Activated CD4-positive, alpha-beta T cell treated with anti-CD3 and anti-CD28 coated beads, Interleukin-2, amount 50 U/mL, for 4 hours (primary cell): ENCODE results near the gene UGT1A8.

ENCODE experiments used
- DNase-seq, 2 experiments: peaks; one replicate each; pipeline ENCODE4 v3.0.0-alpha.2; 2020

Gene UGT1A8

DNA sequence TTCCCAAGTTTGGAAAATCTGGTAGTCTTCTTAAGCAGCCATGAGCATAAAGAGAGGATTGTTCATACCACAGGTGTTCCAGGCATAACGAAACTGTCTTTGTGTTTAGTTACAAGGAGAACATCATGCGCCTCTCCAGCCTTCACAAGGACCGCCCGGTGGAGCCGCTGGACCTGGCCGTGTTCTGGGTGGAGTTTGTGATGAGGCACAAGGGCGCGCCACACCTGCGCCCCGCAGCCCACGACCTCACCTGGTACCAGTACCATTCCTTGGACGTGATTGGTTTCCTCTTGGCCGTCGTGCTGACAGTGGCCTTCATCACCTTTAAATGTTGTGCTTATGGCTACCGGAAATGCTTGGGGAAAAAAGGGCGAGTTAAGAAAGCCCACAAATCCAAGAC is 154.7 kb downstream of the UGT1A8 start:
- no peak for DNase-seq

DNA sequence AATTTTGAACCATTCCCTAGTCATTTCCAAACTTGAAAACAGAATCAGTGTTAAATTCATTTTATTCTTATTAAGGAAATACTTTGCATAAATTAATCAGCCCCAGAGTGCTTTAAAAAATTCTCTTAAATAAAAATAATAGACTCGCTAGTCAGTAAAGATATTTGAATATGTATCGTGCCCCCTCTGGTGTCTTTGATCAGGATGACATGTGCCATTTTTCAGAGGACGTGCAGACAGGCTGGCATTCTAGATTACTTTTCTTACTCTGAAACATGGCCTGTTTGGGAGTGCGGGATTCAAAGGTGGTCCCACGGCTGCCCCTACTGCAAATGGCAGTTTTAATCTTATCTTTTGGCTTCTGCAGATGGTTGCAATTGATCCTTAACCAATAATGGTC is 155.2 kb downstream of the UGT1A8 start:
- DNase-seq = no peak

DNA sequence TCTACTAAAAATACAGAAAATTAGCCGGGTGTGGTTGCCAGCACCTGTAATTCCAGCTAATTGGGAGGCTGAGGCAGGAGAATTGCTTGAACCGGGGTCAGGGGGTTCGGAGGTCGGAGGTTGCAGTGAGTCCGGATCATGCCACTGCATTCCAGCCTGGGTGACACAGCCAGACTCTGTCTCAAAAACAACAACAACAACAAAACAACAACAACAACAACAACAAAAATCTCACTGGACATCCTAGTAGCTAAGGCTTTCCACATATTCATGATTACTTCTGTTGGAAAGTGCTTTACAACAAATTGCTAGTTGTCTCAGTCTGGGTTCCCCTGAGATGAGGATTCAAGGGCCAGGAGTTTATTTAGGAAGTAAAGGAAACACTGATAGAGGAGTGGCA is 156.4 kb downstream of the UGT1A8 start:
- DNase-seq = no peak

DNA sequence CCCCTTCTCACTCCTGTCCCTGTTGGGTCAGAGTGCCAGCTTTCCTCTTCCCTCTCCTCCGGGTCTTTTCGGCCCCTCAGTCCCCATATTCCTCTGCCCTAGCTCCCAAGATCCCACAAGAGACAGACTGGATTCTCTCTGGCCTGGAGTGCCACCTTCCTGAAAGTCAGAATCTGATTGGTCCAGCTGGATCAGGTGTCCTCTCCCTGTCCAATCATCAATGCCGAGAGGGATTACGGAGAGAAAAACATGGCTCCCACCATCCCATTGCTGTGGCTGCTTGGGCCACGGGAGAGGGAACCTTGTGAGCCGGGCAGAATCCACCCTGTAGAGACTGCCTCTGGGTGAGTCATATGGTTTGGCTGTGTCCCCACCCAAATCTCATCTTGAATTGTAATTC is 158.0 kb downstream of the UGT1A8 start:
- no peak for DNase-seq

DNA sequence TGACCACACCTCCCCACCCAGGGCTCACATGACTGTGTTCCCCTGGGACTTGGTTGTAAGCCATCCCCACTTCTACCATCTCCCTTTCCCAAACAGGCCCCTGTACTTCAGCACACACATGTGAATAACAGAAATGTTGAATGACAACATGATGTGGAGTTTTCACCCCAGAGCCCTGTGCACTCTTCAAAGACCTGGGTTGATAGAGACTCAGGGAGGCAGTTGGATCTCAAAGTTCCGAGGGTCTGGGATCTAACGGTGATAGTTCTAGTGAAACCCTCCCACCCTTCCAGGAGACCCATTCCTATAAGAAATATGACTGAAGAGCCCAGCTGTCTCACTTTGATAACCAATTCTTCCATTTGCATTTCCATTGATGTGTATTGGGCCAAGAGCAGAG is 160.6 kb downstream of the UGT1A8 start, which contains the start of gene MROH2A:
MROH2A (plus strand) TSS at position 301 of the 400 bp plus-strand sequence. CDS start 1,029 bp downstream, outside the sequence.
- no peak for DNase-seq

DNA sequence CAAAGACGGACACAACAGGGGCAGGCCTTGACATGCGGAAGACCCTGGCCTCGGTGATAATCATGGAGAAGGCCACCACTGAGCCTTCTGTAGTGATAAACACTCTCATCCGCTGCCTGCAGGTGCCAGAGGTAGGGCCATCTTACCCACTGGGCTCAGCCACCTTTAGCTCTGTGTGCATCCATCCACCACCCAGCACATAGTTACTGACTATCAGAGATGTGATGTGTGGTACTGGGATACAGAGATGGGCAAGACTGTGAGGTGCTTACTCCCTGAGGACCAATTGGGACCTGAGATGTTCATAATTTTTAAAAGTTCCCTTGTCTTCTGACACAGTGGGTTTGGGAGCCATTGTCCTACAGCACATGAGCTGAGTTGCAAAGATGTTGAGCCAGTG is 162.3 kb downstream of the UGT1A8 start:
- DNase-seq = no peak

DNA sequence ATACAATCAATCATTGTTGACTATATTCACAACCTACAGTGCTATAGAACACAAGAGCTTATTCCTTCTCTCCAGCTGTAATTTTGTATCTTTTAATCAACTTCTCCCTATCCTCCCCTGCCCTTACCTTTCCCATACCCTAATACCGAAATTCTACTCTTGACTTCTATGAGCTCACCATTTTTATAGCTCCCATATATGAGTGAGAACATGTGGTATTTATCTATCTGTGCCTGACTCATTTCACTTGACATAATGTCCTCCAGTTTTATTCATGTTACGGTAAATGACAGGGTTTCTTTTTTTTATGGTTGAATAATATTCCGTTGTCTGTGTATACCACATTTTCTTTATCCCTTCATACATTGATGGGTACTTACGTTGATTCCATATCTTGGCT is 163.3 kb downstream of the UGT1A8 start:
- DNase-seq = no peak

DNA sequence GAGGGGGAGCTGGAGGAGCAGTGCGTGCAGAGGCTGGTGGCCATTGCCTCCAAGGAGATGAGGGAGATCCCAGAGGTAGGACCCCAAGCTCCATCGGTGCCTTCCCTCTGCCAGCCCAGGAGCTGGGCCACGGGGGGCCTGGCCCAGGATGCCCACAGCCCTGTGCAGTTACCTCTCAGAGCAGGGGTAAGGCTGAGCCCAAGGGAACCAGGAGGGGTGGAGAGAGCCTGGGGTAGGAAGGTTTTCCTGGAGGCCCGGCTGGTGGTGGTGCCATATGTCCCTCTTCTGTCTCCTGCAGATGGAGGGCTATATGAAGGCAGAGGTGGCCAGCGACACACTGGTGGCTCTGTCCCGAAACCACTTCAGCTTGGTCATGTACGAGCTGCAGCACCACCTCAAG is 172.1 kb downstream of the UGT1A8 start:
- no peak for DNase-seq

DNA sequence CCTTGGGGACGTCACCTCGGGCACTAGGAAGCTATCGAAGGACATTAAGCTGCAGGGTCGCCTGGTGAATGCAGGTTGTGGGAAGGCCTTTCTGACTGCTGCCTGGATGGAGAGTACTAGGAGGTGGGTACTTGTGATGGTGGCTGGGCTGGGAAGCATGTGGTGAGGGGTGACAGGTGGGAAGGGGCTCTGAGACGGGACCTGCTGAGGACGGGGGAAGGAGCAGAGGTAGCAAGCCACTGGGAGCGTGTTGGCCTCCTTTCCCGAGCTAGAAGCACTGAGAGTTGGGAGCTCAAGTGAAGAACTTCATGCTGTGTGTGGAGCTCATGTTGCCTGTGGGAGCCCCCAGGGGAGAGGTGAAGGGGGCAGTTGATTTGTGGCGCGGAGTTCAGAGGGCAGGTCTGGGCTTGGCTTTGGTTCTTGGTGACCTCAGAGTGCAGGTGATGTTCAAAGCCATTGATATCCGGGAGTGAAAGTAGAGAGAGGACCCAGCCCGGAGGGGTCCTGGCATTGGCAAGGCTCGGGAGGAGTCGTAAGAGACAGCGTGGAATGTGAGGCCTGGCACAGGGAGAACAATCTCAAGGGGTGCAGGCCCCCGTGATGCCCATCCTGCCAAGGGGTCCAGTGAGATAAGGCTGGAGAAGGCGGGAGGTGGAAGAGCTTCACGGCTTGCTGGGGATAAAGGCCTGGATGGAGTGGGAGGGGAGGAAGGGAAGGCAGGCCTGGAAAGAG is 173.9 kb downstream of the UGT1A8 start:
- no peak for DNase-seq

DNA sequence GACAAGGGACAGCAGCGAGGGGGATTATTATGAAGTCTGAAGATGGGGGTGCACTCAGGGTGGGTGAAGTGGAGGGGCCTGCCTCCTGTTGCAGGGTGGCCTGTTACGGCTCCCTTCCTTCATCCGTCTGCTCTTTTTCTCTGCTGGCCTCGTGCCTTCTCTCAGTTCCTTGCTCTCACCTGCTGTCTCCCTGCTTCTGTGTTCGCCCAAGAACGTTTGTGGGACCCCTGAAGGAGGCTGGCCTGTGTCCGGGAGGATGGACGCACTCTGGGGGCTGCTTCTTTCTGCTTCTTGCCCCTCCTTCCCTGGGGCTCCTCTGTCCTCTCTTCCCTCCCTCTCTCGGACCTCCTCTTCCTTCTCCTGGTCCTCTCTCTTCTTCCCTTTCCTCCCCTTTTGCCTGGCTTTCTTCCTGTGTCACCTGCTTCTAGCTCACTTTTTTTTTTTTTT is 174.5 kb downstream of the UGT1A8 start:
- DNase-seq = no peak

DNA sequence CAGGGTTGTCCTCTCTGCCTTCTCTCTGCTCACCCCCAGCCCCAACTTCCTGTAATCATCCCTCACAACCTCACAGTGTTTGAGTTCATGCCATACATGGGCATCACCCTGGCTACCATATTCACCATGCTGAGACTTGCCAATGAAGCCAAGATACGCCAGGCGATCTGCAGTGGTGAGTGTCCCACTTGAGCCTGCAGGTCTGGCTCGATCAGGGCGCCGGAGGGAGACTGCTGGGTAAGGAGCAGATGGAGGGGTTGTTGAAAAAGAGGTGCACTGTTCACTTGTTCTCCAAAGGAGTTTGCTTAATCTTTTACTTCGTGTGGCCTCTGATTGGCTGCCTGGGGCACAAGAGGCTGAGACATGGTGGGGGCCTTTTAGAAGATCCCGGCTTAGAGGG is 175.3 kb downstream of the UGT1A8 start:
- no peak for DNase-seq

DNA sequence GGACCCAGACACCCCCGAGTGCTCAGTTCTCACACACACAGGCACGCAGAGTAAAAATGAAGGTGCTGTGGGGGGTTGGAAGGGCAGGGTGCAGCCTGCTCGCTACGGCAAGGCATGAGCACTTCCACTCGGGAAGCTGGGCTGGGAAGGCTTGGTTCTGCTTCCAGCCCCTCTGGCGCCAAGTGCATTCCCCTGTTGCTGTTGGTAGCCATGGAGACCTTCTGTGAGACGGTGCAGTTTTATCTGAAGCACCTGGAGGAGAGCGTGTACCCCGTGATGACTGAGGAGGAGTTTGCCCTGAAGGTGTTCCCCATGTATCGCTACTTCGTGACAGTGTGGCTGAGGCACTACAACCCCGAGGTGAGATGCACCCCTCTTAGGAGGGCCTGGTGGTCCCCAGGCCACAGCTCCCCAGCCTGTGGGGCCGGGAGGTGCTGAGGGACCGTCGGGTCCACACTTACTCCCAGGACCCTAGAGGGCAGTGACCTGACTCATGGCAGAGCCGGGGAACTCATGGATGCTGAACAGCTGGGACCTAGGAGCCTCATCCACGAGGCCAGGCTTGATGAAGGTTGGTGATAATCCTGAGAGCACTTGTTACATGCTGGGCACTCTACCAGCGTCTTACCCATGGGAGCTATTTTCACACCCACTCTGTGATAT is 176.2 kb downstream of the UGT1A8 start:
- no peak for DNase-seq

DNA sequence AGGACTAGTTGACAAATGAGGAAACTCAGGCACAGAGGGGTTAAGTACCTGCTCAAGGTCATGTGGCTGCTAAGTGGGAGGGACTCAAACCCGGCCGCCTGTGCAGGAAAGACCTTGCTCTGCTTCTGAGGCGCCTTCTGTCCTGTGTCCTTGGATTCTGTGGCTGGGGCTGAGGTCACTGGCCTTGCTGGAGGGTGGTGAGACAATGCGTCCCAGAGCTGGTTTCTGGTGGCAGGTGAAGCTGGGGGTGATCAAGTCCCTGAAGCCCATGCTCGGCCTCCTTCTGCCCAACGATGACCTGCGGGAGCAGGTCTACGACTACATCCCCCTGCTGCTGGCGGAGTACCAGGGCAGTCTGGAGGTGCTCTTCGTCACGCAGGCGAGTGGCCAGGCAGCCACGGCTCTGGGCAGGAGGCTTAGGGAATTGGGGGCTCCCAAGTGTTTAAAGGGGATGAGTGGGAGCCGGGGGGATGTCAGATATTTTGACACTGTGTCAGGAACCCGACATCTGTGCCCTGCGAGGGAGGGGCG is 176.8 kb downstream of the UGT1A8 start:
- DNase-seq = no peak

DNA sequence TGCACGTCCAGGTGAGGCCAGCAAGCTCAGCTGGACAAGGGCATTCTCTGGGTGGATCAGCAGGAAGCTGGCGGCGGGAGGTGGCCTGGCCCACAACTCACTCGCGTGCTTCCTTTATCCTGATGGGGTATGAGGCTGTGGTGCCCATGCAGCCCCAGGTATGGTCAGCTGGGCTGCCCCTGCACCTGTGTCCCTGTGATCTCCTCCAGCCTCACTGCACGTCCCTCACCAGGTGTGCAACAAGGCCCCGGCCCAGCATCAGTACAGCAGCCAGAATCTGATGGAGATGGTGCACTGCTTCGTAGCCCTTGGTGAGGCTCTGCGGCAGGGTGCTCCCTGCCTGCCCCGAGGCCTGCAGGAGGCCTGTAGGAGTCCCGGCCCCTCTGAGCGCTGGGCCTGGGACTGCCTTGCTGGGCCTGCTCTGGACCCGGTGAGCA is 178.3 kb downstream of the UGT1A8 start:
- no peak for DNase-seq

DNA sequence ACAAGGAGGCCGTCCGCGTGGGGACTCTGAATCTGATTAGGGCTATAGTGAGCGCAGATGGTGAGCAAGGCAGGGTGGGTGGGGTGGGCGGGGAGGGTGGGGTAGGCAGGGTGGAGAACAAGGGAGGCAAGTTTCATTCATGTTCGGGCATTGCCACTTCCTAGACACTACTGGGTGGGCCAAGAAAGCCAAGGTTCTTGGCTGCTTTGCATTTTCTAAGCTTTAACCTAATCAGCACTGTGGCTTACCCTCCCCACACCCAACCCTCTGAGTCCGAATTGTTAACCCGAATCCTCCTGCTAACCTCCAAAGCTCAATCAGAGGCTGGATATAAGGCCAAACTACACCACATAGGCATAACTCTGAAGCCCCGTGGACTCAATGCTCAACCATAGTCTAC is 178.8 kb downstream of the UGT1A8 start:
- DNase-seq = no peak

DNA sequence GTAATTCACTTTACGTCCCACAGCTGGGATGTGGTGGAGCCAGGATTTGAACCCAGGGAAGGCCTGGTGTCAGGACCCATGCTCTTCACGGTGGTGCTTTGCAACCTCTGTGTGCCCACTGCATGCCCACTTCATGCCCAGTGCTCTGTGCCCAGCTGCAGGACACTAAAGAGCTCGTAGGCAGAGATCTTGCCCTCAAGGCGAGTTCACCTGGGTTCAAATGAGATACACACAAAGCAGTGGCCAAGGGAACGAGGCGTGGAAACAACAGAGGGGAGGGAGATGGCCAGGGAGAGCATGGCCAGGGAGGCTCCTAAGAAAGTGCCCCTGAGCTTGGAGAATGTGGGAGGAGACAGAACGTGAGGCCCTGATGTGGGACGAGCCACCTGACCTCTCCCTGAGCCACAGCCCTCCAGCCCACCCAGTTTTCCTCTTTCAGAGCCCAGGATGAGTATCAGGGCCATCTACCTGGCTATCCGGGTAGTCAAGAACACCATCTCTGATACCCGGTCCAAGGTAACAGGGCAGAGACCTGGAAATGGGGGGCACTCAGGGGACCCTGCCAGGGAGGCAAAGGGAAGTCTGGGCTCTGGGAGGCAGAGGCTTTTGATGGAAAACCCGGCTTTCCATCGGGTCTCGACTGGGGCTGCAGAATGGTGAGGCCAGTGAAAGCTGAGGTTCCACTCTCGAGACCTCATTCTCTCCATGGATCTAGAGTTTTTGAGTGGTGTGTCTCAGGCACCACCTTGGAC is 181.1 kb downstream of the UGT1A8 start:
- DNase-seq = no peak

DNA sequence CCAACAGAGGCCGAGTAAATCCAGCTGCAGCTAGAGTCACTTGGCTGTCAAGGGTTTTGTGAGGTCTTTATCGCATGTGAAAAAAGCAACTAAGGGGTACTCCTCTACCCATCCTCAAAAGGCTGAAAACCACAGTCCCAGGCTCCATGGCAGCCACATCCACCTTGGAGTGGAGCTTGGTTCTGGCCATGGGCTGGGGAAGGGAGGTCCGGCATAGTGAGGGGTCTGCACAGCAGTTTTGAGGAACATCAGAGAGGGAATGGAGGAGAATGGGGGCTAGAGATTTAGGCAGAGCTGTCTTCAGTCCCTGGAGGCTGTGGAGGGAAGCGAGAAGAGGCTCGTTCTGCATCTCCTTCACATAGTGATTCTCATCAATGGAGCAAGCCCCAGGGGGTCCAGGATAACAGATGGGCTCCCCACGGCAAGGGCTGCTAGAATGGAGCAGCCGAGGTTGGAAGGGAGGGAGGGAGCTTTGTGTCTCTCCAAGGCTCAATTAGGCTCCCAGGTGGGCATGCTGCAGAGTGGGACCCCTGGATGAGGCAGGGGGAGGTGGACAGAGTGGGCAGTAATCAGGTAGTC is 181.7 kb downstream of the UGT1A8 start:
- no peak for DNase-seq

DNA sequence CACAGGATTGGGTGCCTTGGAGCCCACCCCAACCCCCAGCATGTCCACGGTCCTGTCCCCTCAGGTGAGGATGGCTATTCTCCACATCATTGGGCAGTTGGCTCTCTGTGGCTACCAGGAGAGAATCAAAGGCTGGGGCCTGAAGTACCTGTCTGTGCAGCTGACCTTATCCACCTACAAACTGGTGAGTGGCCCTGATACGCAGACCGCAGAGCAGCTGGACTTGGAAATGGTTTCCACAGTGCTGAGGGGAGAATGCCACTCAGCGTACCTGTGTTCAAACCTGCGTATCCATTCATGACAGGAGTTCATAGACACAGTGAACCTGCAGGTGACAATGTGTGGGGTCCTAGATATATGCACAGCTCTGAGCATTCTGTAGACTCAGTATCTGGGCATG is 182.3 kb downstream of the UGT1A8 start:
- DNase-seq = no peak

DNA sequence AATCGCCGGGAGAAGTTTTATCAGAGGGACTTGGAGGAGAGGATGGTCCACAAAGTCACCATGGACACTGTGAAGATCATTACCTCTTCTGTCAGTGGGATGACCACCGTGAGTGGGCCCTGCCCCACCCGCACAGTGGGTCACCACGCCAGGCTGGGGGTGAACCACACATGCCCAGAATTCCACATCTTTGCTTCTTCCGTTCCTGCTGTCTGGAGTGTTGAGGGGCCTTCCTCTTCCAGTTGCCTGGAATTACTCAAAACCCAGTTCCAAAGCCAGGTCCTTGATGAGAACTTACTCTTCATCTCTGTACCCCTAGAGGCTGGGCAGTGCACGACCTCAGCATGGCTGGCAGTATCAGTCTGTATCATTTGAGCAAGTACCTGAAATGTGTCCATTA is 182.8 kb downstream of the UGT1A8 start:
- no peak for DNase-seq

DNA sequence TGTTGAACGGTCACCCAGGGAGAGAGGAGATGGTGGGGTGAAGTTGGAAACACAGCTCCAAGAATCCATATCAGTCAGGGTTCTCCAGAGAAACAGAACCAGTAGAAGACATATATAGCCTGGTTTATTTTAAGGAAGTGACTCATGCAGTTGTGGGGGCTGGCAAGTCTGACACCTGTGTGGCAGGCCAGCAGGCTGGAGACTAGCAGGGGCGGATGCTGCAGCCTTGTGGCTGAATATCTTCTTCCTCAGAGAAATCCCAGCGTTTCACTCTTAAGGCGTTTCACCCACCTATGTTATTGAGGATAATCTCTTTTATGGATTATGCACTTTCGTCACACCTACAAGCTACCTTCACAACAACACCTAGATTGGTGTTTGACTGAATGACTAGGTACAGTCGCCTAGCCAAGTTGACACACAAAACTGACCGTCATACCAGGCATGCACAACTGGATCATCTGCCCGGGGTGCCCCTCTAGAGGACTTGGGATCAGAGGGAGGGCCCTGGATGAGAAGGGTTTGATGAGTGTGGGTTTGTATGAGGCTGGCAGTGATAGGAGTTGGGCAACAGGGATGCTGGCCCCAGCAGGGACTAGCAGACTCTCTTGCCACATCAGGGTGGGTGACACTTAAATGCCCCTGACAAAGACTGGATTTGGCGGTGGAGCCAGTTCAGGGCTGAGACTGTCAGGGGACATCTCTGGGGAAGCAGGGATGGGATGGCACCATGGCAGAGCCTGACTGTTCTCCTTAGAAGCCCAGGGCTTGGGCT is 184.1 kb downstream of the UGT1A8 start:
- DNase-seq = no peak

DNA sequence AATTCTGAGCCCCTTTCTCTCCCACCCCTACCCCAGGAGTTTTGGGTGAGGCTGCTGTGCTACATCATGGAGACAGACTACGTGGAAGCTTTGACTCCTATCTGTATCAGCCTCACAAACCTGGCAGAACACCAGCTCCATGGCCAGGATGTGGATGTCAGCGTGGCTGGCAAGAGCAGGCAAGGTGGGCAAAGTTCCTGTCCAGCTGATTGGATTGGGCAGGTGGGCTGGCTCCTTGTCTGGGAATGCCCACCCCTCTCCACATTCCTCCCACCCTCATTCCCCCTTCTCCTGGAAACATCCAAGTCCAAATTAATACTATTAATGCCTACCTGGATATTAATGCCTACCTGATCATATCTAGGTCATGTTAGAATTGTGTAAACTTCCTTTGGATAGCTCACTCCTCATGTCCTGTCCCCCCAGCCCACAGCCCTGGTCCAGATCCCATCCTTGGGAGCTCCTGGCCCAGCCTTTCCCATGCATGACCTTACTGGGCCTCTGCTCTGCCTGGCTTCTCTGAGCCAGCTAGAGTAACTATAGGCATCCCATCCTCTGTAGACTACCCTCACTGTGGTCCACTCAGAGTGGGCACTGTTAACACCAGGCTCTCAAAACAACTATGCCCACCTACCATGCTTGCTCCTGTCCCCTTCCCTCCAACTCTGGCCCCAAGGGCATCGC is 184.8 kb downstream of the UGT1A8 start:
- DNase-seq = no peak
